GM23248 (cell line): Measurements from ENCODE around the gene TRIM26.

Source experiments
- EZH2 ChIP-seq: fragments of 200-600 bp; sonication (generic); IDR thresholded peaks from 2 replicates; pipeline ENCODE4 v1.6.1; 2018; ENCODE audit warnings: antibody characterized with exemption, mild to moderate bottlenecking; ENCODE audit not compliant: insufficient read depth, poor library complexity, severe bottlenecking
- EZH2phosphoT487 ChIP-seq: fragments of 200-600 bp; sonication (generic); IDR thresholded peaks from 2 replicates; pipeline ENCODE4 v1.6.1; 2018; ENCODE audit warnings: antibody characterized with exemption, moderate library complexity, mild to moderate bottlenecking, low read depth; ENCODE audit not compliant: insufficient read depth

DNA sequence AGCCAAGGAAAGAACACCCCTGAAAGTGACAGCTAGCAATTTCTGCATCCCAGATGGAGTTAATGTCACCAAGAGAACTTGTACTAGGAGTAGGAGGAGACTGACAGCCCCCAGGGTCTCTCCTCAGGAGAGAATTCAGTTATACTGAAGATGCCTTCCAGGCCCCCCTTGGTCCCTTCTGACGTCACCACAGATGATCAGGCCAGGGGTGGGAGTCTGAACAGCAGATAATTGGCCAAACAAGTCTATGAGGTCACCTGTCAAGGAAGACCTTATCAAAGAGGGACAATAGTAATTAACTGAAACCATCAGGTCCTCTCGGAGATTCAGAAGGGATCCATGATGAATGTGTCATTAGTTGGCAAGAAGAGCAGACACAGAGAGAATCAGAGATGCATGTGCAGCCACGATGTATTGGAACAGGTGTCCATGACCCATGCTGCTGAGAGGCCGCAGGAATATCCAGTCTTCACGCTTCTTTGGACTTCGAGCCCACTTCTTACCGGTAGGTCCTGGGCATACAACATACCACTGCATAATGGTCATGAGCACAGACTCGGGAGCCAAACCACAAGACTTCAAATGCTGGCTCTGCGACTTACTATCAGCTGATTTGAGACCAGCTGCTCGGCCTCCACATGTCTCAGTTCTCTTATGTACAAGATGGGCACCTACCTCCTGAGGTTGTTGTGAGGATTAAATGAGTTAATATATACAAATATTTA, 62.4 kb downstream of the TRIM26 start:
- TF ChIP-seq EZH2phosphoT487: no peak
- no peak for TF ChIP-seq EZH2
